ENCODE data around the gene KIAA1755.
A peak's percentile ranks its signal among the peaks of the same experiment; 100 is the strongest.

KIAA1755 gene

DNA sequence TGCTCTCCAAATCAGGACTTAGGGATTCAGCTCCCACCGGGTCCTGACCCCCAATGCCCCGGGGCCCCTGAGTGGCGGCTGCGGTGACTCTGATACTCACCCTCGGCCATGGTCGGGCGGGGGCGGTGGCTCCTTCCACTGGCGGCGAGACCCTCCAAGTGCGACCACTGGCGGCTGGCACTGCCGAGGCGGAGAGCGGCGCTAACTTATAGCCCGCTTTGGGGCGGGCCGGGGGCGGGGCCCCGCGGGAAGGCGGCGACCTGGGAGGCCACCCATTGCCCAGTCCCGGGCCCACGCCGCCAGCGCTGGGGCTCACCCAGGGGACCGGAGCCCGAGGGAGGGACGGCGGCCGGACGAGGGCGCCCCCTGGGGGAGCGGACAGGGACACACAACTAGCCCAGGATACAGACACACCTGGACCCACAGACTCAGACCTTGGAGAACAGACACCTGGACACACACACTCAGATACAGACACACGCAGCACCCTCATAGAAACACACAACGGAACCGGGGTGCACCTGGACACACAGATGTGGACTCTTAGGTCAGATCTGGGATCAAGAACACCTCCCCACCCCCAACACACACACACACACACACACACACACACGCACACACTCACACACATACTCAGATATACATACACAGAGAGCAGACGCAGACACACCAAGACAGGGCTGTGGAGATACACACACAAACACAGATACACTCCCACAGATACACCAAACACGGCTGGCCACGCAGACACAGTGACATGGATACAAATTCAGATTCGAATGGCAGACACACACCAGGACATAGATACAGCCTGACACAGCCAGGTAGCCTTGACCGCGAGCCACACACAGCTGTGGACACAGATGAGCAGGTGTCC is 95.2 kb downstream of the KIAA1755 start, which contains the start of gene TGM2:
TSS of gene TGM2 (minus strand) at position 182 of the 877 bp plus-strand sequence. CDS start at position 110, 72 bp downstream.
- peak; percentile 36 for DNase-seq (ENCODE audit: low read depth)
- TF ChIP-seq, protein P1, sequence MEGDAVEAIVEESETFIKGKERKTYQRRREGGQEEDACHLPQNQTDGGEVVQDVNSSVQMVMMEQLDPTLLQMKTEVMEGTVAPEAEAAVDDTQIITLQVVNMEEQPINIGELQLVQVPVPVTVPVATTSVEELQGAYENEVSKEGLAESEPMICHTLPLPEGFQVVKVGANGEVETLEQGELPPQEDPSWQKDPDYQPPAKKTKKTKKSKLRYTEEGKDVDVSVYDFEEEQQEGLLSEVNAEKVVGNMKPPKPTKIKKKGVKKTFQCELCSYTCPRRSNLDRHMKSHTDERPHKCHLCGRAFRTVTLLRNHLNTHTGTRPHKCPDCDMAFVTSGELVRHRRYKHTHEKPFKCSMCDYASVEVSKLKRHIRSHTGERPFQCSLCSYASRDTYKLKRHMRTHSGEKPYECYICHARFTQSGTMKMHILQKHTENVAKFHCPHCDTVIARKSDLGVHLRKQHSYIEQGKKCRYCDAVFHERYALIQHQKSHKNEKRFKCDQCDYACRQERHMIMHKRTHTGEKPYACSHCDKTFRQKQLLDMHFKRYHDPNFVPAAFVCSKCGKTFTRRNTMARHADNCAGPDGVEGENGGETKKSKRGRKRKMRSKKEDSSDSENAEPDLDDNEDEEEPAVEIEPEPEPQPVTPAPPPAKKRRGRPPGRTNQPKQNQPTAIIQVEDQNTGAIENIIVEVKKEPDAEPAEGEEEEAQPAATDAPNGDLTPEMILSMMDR (conservative IDR thresholded peaks at IDR 0.05; ENCODE audit: low read depth, low read length): peak; percentile 85
- H3K4me3 ChIP-seq (ENCODE audit: low read length): peak within 1 kb of the TSS; percentile 60

DNA sequence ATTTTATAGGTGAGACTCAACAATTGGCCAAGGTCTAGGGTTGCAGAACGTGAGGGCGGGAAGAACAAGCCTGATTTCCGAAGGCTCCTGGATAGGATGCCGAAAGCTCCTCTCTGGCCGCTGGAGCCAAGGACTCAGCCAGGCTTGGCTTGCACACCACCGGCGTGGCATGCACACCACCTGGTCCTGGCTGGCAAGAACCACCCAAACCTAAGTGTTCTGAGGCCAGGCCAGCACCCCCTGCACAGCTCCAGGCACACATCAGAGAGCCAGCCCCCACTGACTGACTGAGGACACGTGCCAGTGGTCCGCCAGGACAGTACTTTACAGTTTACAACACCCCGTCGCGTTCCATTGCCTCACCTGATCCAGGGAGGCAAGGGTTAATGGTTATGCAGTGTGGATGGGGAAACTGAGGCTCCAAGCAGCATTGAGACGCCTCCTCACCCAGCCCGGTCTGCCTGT is 95.9 kb downstream of the KIAA1755 start:
- peak overlapping the region; percentile 60 for H3K4me3 ChIP-seq (ENCODE audit: low read length)
- no peak for DNase-seq (ENCODE audit: low read depth)

DNA sequence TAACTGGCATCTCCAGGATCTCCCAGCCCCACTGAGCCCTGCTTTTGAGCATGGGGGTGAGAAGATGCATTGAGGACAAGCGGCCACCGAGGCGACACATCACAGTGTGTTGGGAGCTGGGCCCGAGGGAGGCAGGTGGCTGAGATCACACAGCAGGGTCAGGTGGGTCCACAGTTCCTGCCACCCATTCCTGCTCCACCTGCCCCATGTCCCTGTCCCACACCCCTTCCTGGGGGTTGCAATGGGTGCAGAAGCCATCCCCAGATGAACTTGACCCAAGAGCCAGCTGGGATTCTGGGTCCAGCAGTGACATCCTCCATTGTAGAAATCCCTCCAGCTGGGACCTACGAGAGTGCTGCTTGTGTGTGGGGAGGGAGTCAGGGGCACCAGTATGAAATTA is 96.5 kb downstream of the KIAA1755 start:
- peak overlapping the region; percentile 27 for H3K4me3 ChIP-seq (ENCODE audit: low read length)
- DNase-seq (ENCODE audit: low read depth): no peak
- TF ChIP-seq, protein P1 (conservative IDR thresholded peaks at IDR 0.05; ENCODE audit: low read depth, low read length): no peak

More for the DNA sequence above, 95.9 kb downstream of the KIAA1755 start:
- TF ChIP-seq, protein P1 (conservative IDR thresholded peaks at IDR 0.05; ENCODE audit: low read depth, low read length): no peak

DNA sequence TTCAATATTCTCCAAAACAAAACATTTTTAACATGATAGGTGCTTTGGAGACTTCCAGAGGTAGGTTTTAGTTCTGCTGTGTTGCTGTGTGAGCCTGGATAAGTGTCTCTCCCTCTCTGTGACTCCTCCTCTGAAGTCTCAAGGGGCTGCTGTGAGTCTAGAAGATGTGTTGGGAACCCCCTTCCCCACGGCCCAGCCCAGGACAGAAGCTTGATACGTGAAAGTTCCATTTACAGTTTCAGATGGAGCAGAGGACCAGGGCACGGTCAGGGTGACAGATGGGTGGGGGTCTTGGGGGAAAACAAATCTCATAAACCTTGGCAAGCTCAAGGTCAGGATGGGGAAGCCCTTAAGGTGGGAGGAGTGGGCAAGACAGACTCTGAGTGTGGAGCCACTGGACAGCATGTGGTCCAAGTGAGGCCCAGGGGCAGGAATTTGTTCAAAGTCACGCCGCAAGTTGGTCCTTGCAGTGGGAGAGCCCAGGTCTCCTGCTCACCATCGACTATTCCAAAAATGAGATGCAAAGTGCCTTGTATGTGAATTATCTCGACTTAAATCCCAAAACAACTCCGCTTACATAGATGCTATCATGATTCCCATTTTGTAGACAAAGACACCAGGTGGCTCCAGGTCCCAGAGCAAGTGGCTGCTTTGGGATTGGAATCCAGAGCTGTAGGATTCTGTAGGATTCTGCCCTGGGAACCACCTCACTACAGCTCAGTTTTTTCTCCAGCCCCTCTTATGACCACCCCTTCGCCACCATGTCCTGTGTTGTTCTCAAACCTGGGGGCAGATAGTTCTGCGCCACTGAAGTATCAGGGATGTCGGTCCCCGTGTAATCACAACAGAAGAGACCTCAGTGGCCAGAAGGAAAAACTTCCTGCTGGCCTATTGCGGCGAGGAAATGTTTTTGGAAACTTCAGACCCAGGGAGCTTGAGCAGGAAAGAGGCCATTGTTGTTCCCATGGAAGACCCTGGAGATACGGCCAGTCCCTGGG is 97.4 kb downstream of the KIAA1755 start:
- TF ChIP-seq, protein P1 (conservative IDR thresholded peaks at IDR 0.05; ENCODE audit: low read depth, low read length): no peak
- no peak for DNase-seq (ENCODE audit: low read depth)
- H3K4me3 ChIP-seq (ENCODE audit: low read length): peak overlapping the region; percentile 27

GRCh38 chr20:38162149-38162548 is 98.4 kb downstream of the KIAA1755 start:
- no peak for DNase-seq (ENCODE audit: low read depth)
- TF ChIP-seq, protein P1 (conservative IDR thresholded peaks at IDR 0.05; ENCODE audit: low read depth, low read length): no peak
- no peak overlapping the region for H3K4me3 ChIP-seq (ENCODE audit: low read length)

DNA sequence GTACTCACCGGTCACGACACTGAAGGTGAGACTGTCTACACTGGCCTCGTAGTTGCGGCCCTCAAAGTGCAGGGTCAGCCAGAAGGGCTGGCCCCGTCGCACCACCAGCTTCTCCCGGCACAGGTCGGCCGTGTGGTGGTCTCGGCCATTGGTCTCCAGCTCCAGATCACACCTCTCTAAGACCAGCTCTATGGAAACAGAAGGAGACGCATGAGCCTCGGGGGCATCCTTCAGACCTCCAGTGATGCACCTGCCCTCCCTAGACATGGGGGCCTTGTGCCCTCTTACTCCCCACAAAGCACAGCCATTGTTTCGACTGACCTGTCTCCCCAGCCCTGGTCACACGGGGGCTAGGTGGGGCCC is 99.1 kb downstream of the KIAA1755 start:
- TF ChIP-seq, protein P1 (conservative IDR thresholded peaks at IDR 0.05; ENCODE audit: low read depth, low read length): no peak
- no peak overlapping the region for H3K4me3 ChIP-seq (ENCODE audit: low read length)
- DNase-seq (ENCODE audit: low read depth): no peak

All from retinal pigment epithelial cell (primary cell).